A673 (cell line): ENCODE data around the gene ZSCAN9.

Experiments
- CTCF ChIP-seq: fragments of 300-800, 200-600 bp; sonication (generic); conservative IDR thresholded peaks from 2 replicates; pipeline ENCODE4 v1.5.1; 2017; ENCODE audit warnings: low read depth, mild to moderate bottlenecking, antibody characterized with exemption, low read length, moderate library complexity, mixed read lengths
- EZH2 ChIP-seq: fragments of 200-600 bp; sonication (generic); IDR thresholded peaks from 2 replicates; pipeline ENCODE4 v1.6.1; 2017; ENCODE audit warnings: borderline replicate concordance, low read depth, mild to moderate bottlenecking, mixed read lengths, antibody characterized with exemption, low read length; ENCODE audit not compliant: poor library complexity, severe bottlenecking

GRCh38 chr6:28224131-28225055, 682 bp upstream of the ZSCAN9 start:
- TF ChIP-seq CTCF = no peak
- no peak for TF ChIP-seq EZH2
